HG03066 (cell line): Measurements from ENCODE around the gene BCKDHB.
"Not testable (repeated sequence)": the region's sequence is repeated elsewhere in the genome, so short reads cannot be mapped to it uniquely, and the experiment has no call there.

Experiments
- ATAC-seq: cut with Tn5 transposase; IDR thresholded peaks from one replicate; pipeline ENCODE4 v1.9.1; 2021; ENCODE audit warnings: low read depth; ENCODE audit not compliant: unreplicated experiment

BCKDHB gene

DNA sequence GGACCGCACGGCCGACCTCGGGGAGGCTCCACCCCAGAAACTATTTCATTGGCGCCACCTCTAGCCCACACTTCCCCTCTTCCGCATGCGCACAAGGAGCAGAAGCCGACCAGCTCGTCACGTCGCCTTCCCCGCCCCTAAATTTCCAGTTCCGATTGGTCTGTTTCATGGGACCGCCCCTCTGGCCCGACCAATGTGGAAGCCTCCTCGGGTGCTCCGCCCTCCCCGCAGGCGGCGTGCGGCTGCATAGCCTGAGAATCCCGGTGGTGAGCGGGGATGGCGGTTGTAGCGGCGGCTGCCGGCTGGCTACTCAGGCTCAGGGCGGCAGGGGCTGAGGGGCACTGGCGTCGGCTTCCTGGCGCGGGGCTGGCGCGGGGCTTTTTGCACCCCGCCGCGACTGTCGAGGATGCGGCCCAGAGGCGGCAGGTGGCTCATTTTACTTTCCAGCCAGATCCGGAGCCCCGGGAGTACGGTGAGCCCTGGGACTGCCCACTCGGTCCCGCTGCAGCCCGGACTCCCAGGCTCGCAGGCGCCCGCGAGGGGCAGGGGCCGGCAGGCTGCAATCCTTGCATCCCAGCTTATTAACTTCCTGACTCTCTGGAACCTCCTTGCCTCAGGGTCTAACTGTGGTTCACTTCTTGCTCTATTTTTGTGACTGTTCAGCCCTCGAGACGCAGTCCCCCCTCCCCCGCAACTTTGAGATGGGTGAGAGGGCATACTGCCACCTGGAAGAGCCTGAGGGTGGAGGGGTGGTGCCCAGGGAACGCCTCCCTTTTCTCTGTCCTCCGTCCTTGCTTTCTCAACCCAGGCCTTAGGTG is at the start of gene BCKDHB:
TSS of gene BCKDHB (plus strand) at position 254 of the 818 bp plus-strand sequence. CDS start at position 277, 23 bp downstream.
- peak; percentile 99 for ATAC-seq

DNA sequence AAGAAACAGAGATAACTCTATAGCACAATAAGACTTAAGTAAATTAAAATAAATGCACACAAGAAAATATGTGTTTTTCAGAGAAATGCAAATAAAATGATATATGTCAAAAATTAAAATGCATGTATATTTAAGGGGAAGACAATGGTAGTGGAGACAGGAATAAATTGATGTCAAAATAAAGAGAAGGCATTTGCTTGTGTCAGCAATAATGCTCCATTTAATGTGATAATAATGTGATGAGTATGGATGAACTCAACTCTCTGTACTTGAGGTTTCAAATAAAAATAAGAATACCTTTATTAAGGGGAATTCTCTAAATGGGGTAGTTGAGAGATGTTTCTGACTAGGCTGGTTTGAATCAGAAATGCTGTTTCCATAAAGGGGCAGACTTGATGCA is 45.7 kb upstream of the BCKDHB start:
- ATAC-seq = no peak

DNA sequence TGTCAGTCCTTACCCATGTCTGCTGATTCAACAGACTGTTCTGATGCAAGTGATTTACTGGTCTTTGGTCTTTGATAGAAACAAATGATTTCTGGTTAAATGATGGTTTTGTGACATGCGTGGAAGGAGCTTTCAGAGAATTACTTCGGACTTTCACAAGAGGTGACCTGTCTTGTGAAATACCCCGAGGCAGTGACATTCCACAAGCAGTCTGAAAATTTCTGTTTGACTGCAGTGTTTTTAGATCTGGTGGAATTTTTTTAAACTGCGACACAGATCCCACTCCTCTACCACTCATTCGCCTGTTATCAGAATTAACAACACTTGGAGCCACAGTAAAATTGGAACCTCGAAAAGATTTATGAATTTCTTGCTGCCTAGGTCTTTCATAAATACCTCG is 38.3 kb upstream of the BCKDHB start:
- not testable (repeated sequence) for ATAC-seq

DNA sequence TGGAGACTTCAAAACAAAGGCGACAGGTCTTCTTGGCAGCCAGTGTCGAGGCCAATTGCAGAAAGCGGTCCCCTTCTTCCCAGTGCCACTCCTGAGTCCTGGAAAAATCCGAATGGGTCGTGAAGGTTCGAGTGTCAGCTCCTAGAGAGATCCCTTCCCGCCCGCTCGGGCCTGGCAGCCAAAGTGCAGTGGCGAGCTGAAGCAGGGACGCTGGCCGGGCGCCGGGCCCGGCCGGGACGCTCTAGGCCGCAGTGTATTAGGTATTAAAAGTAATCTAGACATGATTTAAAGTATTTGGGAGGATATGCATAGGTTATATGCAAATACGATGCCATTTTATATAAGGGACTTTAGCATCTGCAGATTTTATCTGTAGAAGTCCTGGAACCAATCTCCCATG is 36.0 kb upstream of the BCKDHB start:
- not testable (repeated sequence) for ATAC-seq

DNA sequence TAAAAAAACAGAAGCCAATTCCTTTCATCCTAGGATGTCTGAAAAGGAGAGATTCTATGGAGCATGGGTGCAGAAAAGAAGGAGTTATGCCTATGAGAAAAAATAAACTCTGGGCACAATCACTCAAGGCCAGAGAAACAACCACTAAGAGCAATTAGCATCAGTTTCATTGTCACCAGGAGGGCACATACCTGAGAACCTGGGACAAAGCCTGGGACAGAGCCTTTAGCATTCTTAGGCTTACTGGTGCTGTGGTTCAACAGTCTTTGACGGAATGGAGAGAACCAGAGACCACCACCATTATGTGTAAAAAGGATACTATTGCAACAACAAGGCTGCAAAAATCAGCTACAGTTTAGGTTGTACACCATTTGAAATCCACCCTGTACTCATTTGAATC is 29.4 kb upstream of the BCKDHB start:
- ATAC-seq = no peak

DNA sequence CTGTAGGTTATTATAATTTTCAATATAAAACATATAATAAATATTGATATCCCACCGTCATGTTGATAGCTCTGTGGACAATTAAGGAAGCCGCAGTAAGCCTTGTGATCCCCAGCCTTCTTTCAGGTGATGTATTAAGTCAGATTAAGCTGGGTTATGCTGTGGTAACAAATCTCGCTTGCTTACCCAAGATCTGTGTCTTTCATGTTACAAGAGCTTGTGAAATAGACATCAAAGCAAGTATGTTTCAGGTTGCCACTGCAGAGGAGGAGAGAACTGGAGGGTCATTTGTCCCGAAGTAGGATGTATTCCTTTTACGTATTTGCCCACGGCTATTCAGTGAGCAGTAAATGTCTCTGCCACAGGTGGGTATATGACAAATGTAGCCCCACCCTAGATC is 17.8 kb upstream of the BCKDHB start:
- ATAC-seq = no peak

DNA sequence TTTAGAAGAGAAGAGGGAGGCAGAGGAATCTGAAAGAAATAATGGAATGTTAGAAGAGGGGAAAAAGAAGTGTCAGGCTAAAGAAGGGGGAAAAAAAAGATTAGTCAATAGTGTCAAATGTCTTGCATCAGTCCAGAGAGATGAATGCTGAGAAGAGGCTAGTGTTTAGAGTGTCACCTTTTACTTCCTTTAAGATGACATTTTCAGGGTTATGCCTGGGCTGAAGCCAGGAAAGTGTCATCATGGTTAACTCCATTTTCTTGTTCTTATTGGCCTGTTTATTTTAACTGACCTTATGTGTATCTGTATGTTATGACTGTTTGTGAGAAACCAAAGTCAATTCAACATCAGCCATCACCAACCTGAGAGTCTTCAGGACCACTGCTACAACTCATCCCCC is 15.0 kb upstream of the BCKDHB start:
- no peak for ATAC-seq

DNA sequence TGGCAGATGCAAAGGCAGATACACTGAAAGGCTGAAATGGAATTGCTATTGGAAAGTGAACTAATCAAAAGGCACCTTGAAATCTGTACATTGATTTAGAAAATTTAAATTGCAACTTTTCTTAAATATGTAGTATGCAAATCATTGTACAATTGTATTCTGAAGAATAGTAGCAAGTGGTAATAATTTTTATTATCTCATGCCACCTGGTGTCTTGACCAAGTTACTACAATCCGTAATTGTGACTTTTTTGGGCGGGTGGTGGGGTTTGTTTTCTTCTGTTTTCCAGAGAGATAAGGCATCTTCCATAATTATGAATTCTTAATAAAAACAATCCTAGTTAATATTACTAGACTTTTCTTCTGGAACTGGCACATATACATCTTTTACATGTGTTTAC is 12.5 kb upstream of the BCKDHB start:
- no peak for ATAC-seq

DNA sequence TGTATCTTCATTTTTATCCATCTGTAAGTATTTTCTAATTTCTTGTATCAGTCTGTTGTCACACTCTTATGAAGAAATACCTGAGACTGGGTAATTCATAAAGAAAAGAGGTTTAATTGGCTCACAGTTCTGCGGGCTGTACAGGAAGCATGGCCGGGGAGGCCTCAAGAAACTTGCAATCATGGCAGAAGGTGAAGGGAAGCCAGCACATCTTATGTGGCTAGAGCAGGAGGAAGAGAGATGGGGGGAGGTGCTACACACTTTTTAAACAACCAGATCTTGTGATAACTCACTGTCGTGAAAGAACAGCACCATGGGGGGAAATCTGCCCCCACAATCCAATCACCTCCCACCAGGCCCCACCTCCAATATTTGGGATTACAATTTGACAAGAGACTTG is 10.9 kb upstream of the BCKDHB start:
- no peak for ATAC-seq

DNA sequence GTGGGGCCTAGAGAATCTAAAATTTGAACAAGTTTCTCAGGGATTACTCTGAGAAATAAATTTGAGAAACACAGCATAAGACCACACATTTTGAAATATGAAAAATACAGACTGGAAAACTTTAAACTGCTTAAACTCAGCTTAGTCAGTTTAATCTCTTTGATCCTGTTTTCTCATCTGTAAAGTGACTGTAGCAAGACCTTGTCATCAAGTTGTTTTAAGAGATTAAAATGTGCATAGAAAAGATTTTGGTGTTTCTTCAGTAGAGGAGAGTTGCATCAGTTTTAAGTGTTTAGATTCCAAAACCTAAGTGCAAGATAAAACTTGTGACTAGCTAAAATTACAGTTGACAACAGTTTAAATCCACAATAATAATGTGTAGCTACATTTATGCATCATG is 8.1 kb upstream of the BCKDHB start:
- no peak for ATAC-seq

DNA sequence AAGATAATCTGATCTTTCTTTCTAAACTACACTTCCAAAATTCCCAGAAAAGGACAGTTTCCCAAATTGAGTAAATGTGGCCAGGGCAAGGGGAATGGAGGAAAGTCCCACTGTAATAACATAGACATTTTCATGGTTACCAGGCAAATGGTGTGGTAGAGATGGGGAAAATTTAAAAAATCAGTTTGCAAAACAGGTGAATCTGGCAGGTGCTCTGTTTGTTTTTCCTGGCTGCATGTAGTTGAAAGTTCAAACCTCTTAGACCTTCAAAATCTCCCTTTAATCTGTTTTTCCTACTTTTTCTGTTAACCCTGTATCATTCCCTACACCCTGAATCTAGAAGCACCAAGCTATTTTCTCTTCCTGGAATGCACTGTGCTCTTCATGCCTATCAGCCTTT is 2.0 kb upstream of the BCKDHB start:
- ATAC-seq = no peak

DNA sequence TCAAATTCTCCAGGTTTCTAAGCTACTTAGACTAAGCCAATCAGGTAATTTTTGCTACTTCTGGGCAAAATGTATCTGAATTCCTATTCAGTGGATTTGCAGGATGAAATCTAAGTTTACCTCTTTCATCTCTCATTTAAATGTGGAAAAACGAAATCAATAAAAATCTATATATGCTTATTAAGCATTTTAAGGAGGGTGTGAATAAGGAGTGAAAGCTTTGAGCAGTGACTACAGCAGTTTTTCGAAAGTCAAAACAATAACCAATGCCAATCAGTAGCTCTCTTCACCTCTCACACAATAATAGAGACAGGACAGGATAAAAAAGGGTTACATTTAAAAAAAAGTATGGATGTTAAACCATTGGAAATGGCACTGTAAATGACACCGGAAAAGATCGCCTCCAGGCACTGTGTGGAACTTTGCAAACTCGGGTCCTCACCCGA is 476 bp upstream of the BCKDHB start:
- peak; percentile 5 for ATAC-seq

DNA sequence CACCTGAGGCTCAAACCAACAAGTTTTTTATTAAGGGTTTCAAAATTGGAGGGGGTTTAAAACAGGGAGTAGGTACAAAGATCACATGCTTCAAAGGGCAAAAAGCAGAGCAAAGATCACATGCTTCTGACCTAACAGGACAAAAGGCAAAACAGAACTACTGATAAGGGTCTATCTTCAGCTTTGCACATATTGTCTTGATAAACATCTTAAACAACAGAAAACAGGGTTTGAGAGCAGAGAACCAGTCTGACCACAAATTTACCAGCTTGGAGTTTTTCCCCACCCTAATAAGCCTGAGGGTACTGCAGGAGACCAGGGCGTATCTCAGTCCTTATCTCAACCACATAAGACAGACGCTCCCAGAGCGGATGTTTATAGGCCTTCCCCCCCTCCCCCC is 16.1 kb downstream of the BCKDHB start:
- not testable (repeated sequence) for ATAC-seq

DNA sequence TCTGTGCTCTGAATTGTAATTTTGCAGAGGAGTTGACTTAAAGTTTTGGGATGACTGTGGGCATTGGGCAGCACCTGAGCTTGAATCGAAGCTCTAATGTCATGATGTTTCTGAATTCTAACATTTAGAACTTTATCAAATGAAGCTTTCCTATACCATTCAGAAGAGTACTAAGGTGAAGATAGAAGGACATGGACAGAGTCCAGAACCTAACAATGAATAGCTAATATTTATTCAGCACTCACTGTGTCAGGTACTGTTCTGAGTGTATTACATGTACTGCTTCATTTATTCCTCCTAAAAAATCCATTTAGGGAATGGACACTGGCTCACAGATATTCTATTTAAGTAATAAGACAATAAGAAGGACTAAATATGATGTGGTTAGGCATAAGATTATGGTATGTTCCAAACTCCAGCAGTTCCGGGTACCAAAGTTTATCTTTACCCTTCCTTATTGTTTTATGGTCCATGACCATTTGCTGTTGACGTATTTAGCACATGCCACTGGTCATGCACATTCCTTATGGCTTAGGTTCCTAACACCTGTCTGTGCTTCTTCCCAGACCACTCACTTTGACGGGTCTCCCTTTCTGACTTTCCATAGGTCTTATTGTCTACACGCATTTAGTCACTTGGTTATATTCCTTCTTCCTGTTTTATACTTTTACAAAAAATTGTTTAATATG is 20.3 kb downstream of the BCKDHB start:
- no peak for ATAC-seq

DNA sequence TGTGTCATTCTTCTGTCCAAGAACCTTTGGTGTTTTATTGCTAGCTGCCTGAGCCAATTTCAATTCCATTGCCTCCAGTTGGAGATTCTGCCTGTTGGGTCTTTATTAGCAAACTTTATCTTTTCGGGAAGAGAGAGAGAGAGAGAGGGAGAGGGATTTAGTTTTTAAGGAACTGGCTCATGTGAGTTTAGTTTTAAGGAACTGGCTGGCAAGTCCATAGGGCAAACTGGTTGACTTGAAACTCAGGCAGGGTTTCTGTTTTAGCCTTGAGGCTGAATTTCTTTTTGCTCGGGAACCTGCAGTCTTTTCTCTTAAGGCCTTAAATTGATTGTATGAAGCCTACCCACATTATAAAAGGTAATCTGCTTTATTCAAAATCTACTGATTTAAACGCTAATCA is 23.0 kb downstream of the BCKDHB start:
- no peak for ATAC-seq

DNA sequence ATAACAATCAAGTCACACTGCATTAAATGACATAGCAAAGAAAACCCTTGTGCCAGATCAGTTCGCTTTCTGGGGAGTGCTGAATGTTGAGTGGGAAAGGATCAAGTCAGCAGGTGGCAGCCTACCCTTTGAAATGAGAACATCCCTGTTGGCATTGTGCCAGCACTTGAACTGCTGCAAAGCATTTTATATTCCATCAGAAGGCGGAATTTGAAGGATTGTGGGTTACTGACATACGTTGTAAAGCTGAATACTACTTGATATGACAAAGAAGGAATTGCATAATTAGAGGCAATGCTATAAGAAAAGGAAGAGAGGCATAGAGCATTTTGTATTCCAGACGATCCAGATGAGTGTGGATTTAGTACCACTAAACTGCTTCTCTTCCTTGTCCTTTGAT is 26.5 kb downstream of the BCKDHB start:
- no peak for ATAC-seq

DNA sequence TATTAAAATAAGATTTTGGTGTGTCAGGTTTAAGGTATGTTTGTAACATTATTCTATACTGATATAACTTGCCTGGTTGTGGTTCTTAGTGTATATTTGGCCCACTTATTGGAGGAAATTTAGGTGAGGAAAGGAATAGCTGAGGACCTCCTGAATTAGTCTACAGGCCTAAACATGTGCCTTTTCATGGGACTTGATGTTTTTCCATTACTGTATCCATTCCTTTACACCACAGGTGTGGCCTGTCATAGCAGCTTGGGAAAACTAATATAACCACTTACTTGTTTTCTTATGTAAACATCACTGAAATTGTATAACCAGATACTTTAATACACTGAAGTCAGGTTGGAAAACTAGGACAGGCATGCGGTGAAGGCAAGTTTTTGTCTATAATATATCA is 27.6 kb downstream of the BCKDHB start:
- ATAC-seq = no peak

DNA sequence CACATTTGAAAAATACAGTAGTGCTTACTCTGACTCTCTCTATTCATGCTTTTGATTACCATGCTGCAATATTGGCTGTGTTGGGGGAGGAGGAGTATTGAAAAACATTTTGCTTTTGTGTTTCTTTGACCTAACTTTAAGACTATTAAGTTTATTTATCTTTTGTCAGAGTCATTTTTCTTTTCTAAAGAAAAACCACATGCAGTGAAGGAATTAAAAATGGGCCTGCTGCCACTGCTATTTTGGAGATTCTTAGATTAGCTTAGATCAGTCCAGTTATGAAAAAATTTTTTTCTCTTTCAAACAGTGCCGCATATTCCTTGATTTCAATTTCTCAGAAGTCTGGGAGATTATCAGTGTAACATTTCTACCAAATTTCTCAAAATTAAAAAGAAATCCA is 36.1 kb downstream of the BCKDHB start:
- no peak for ATAC-seq

DNA sequence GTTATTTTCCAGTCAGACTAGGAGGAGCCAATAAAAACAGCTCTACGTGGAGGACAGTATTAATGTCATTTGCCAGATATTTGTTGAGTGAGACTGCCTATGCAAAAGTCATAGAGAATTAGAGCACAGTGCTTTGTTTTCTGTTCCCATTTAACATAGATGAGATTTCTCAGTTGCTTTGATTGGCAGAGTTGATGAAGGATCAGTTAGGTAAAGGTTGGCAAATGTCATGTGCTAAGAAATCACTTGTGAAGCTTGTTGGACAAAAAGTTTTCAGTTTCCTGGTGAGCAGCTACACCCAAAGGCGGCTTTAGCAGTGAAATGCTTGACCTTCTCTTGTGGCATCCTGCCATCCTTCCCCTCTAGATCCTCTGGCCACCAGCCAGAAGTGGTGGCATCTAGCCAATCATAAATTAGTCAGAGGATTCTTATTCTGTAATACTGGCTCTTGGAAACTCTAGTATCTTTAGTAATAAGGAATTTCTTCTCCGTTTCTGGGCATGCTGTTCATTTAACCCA is 37.0 kb downstream of the BCKDHB start:
- no peak for ATAC-seq

DNA sequence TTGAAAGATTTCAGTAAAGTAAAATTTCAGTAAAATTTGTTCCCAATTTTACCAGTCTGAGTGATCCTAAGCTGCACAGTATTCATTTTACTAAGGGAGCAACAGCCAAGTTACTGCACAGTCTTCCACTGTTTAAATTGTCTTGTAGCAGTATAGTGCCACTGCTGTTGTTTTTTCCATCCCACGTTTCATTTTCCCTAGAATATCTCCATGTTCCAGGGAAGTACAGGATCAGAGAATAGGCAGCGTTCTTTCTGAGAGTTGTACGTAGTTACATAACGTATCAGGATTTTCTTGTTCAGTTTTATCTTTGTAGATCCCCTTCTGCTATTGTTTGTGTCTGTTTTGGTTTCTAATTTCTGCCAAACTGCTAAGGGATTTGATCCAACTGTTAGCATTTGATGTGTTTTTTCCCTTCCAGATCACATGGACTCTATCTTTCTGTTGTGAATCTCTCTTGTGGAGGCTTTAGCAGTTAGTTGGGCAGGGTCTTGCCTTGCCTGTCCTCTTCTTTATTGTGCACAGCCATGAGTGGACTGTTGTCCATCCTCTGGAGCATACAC is 38.4 kb downstream of the BCKDHB start:
- no peak for ATAC-seq

DNA sequence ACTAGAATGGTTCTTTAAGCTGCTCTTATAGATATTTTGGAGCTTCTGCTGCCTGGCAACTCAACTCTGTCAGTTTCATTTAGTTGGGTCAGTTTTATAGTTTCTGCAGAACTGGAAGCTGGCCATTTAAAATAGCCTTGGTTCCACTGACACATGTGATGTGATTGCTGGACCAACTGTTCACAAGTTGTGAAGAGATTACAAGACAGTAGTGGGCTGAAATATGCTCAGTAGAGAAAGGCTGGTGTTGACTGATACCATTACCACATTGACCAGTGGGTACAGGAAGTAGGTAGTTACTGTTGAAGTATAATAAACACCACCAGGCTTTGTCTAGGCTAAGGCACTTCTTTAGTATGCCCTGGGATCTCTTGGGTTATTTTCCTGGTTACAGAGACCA is 39.0 kb downstream of the BCKDHB start:
- no peak for ATAC-seq

DNA sequence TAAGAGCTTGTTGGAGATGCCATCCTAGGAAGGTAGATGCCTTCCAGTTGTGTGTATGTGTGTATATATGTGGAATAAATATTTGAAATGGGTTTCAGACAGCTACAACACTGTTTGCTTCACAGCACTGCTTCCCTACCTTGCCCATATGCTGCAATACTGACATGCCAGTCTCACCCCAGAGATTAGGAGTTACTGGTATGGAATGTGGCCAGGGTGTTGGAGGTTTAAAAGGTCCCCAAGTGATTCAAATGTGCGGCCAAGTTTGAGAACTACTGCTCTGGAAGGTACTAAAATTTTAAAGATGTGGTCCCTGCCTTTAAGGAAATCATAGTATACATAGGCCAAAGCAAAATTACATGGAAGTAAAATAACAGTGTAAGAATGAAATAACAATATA is 39.5 kb downstream of the BCKDHB start:
- no peak for ATAC-seq
